ENCODE data around the gene FBXO33. TPM values are rescaled to one million over a fixed set of nuclear protein-coding genes. Genes with fewer than 3 reads are reported as not detected.

The FBXO33 gene
- total RNA-seq, 1 experiment from 2014 or later, result 21.9 TPM

GRCh38 chr14:39368261-39368959 is 63.8 kb downstream of the FBXO33 start:
- TF ChIP-seq EZH2 (IDR thresholded peaks at IDR 0.05; ENCODE audit: low read length, unreplicated experiment) (no peak), CTCF (conservative IDR thresholded peaks at IDR 0.05; ENCODE audit: low read depth, low read length) (peak; percentile 81)
- no peaks in the 10 kb centered on the region for H4K20me1 ChIP-seq (ENCODE audit: low read length)
- ATAC-seq (peak; percentile 76), DNase-seq (peak; percentile 78)
- BruUV-seq (replicated peaks), result no TSS peak
- no peak overlapping the region for H3K9ac ChIP-seq (ENCODE audit: low read length)
- no peak overlapping the region for H3K27ac ChIP-seq (ENCODE audit: low read length)
- H3K9me2 ChIP-seq (replicated peaks; ENCODE audit: low read length), result no peaks in the 10 kb centered on the region
- H3K4me2 ChIP-seq (ENCODE audit: low read length), result no peak overlapping the region
- H3F3A ChIP-seq (ENCODE audit: low read length, unreplicated experiment), result no peaks in the 10 kb centered on the region
- CTCF ChIA-PET, result interaction anchor here (0.7 kb wide), 1 partner anchor 137 kb away, joined by 7 read pairs; no protein-coding TSS in a partner anchor
- no peaks in the 10 kb centered on the region for H3K9me3 ChIP-seq (ENCODE audit: low read length)
- no peaks in the 10 kb centered on the region for H3K27me3 ChIP-seq (ENCODE audit: low read length)
- intact Hi-C loops (cut with micrococcal nuclease), result loop anchor here (1.0 kb wide), 3 partner anchors 58 to 261 kb away; no protein-coding TSS in a partner anchor
- no peak overlapping the region for H2AFZ ChIP-seq (ENCODE audit: low read length)
- H3K4me3 ChIP-seq (ENCODE audit: low read length), result no peak overlapping the region
- peaks cover 6% of the 10 kb centered on the region; the same call in 1 of the 2 replicates for H3K36me3 ChIP-seq (ENCODE audit: low read depth, low read length)
- POLR2A ChIA-PET (ENCODE audit: unreplicated experiment), result no interaction called here
- no peaks in the 10 kb centered on the region for H3K4me1 ChIP-seq (ENCODE audit: insufficient read depth, low read length)
- no peaks in the 10 kb centered on the region for H3K79me2 ChIP-seq (ENCODE audit: low read length)

- CTCF ChIA-PET, result interaction anchor here (0.5 to 0.6 kb wide), 2 partner anchors 65 to 81 kb away, joined by 3 to 5 read pairs; partner anchors contain the start of gene FBXO33
- peak; percentile 18 for ATAC-seq
Measured at GRCh38 chr14:39367387-39367751, 64.9 kb downstream of the FBXO33 start.

More at GRCh38 chr14:39367387-39367751, 64.9 kb downstream of the FBXO33 start:
- Histone ChIP-seq H4K20me1 (ENCODE audit: low read length) (no peaks in the 10 kb centered on the region), H3F3A (ENCODE audit: low read length, unreplicated experiment) (no peaks in the 10 kb centered on the region), H3K79me2 (ENCODE audit: low read length) (no peaks in the 10 kb centered on the region), H3K27ac (ENCODE audit: low read length) (no peak overlapping the region), H3K4me3 (ENCODE audit: low read length) (no peak overlapping the region), H2AFZ (ENCODE audit: low read length) (no peak overlapping the region), H3K4me2 (ENCODE audit: low read length) (no peak overlapping the region), H3K4me1 (ENCODE audit: insufficient read depth, low read length) (no peaks in the 10 kb centered on the region), H3K9ac (ENCODE audit: low read length) (no peak overlapping the region), H3K27me3 (ENCODE audit: low read length) (no peaks in the 10 kb centered on the region), H3K9me2 (replicated peaks; ENCODE audit: low read length) (no peaks in the 10 kb centered on the region), H3K9me3 (ENCODE audit: low read length) (no peaks in the 10 kb centered on the region), H3K36me3 (ENCODE audit: low read depth, low read length) (peaks cover 6% of the 10 kb centered on the region; the same call in 1 of the 2 replicates)
- no peak for DNase-seq
- TF ChIP-seq EZH2 (IDR thresholded peaks at IDR 0.05; ENCODE audit: low read length, unreplicated experiment) (no peak), EZH2phosphoT487 (IDR thresholded peaks at IDR 0.05; ENCODE audit: borderline replicate concordance, low read length) (no peak), CTCF (conservative IDR thresholded peaks at IDR 0.05; ENCODE audit: low read depth, low read length) (no peak)
- intact Hi-C loops (cut with micrococcal nuclease), result no loop called here
- BruUV-seq (replicated peaks), result no TSS peak
- POLR2A ChIA-PET (ENCODE audit: unreplicated experiment), result no interaction called here

Measured in PC-3 (cell line).